T-helper 2 cell (primary cell): Measurements from ENCODE around the gene SNAPC4.
"Not testable (repeated sequence)": the region's sequence is repeated elsewhere in the genome, so short reads cannot be mapped to it uniquely, and the experiment has no call there.

Source experiments
- DNase-seq, 5 experiments: peaks; one replicate each; pipeline versions ENCODE4 v3.0.0 to v3.0.0-alpha.2; 2012 to 2022

The SNAPC4 gene

GRCh38 chr9:136407061-136407460 lies 7.1 kb upstream of the SNAPC4 start:
- DNase-seq = not testable (repeated sequence)

GRCh38 chr9:136405904-136406303 lies 5.9 kb upstream of the SNAPC4 start:
- not testable (repeated sequence) for DNase-seq

- DNase-seq = no peak
These were observed 5.5 kb upstream of the SNAPC4 start for GRCh38 chr9:136405481-136405880.

GRCh38 chr9:136404801-136405136 lies 4.8 kb upstream of the SNAPC4 start:
- DNase-seq = no peak

- peak in 4 of 5 experiments; percentile 24 to 74 (median 30) for DNase-seq
These were observed 4.2 kb upstream of the SNAPC4 start for GRCh38 chr9:136403915-136404800.

- peak; percentile 39 to 93 (median 64) for DNase-seq
These were observed 3.6 kb upstream of the SNAPC4 start for GRCh38 chr9:136403538-136403914.

GRCh38 chr9:136402067-136402466 lies 2.1 kb upstream of the SNAPC4 start:
- DNase-seq = no peak

GRCh38 chr9:136401173-136401922 lies 1.4 kb upstream of the SNAPC4 start:
- no peak for DNase-seq

GRCh38 chr9:136399176-136400037 lies 563 bp downstream of the SNAPC4 start:
- DNase-seq = peak in 3 of 5 experiments; percentile 23 to 38 (median 26)

- no peak for DNase-seq
These were observed 1.7 kb downstream of the SNAPC4 start for GRCh38 chr9:136398286-136398685.

GRCh38 chr9:136397643-136398042 lies 2.3 kb downstream of the SNAPC4 start:
- DNase-seq = no peak

GRCh38 chr9:136396219-136396515 lies 3.8 kb downstream of the SNAPC4 start:
- DNase-seq = no peak

- no peak for DNase-seq
These were observed 4.4 kb downstream of the SNAPC4 start for GRCh38 chr9:136395345-136396218.

- no peak for DNase-seq
These were observed 5.0 kb downstream of the SNAPC4 start for GRCh38 chr9:136395020-136395340.

GRCh38 chr9:136394312-136395019 lies 5.5 kb downstream of the SNAPC4 start:
- DNase-seq = no peak

- DNase-seq = no peak
These were observed 6.4 kb downstream of the SNAPC4 start for GRCh38 chr9:136393531-136393930.

GRCh38 chr9:136392538-136393449 lies 7.2 kb downstream of the SNAPC4 start:
- no peak for DNase-seq

GRCh38 chr9:136391737-136392537 lies 8.0 kb downstream of the SNAPC4 start:
- no peak for DNase-seq

- DNase-seq = no peak
These were observed 10.6 kb downstream of the SNAPC4 start for GRCh38 chr9:136389396-136389795.

GRCh38 chr9:136387217-136387616 lies 12.8 kb downstream of the SNAPC4 start:
- DNase-seq = no peak
